Vagina (tissue), 2 donors: ENCODE data around the gene KRTAP1-5. TPM values are rescaled to one million over a fixed set of nuclear protein-coding genes. Genes with fewer than 3 reads are reported as not detected.

Experiments
- DNase-seq, 2 donors: peaks; one replicate each; pipeline ENCODE4 v3.0.0-alpha.2; 2017; ENCODE audit errors: extremely low spot score in 2 of 2
- H3K27ac ChIP-seq: fragments of 200-600 bp; sonication (generic); one replicate; pipeline ENCODE4 v1.5.1; 2019
- H3K27me3 ChIP-seq: fragments of 200-600 bp; sonication (generic); one replicate; pipeline ENCODE4 v1.5.1; 2019
- H3K36me3 ChIP-seq, 2 donors: fragments of 200-600 bp; sonication (generic); one replicate each; pipeline ENCODE4 v1.5.1; 2017 to 2019
- H3K4me1 ChIP-seq: fragments of 200-600 bp; sonication (generic); one replicate; pipeline ENCODE4 v1.5.1; 2019
- H3K4me3 ChIP-seq, 2 donors: fragments of 200-600 bp; sonication (generic); 1 replicate in 1 of 2; 2 replicates in 1 of 2; pipeline ENCODE4 v1.5.1; 2016 to 2019
- H3K9me3 ChIP-seq: fragments of 200-600 bp; sonication (generic); one replicate; pipeline ENCODE4 v1.5.1; 2019
- CTCF ChIP-seq, 3 experiments: fragments of 450-650 bp in 2 of 3; fragments of 200-600 bp in 1 of 3; sonication (generic) in 1 of 3; IDR thresholded peaks; one replicate each; pipeline ENCODE4 v1.5.1; 2017 to 2019; ENCODE audit warnings: antibody characterized with exemption in 3 of 3, mild to moderate bottlenecking in 2 of 3, moderate library complexity in 2 of 3
- POLR2A ChIP-seq, 2 donors: fragments of 450-650 bp; IDR thresholded peaks; one replicate each; pipeline ENCODE4 v1.6.1; 2017; ENCODE audit warnings: antibody characterized with exemption in 2 of 2, mild to moderate bottlenecking in 2 of 2, moderate library complexity in 2 of 2
- POLR2AphosphoS5 ChIP-seq, 2 donors: sonication (generic); formaldehyde crosslinking; IDR thresholded peaks; one replicate each; pipeline ENCODE4 v1.9.0; 2017; ENCODE audit warnings: antibody characterized with exemption in 2 of 2, mild to moderate bottlenecking in 2 of 2, low read depth in 1 of 2; ENCODE audit not compliant: insufficient read depth in 1 of 2
- intact Hi-C: fragments of 100-400 bp; cut with DNase I; formaldehyde crosslinking; loops from one replicate; pipeline ENCODE4 v1.15.1; 2023
- total RNA-seq: library from RNA; depleted of rRNA; stranded (reverse); fragments of >200 nt; gene quantifications from one replicate; pipeline ENCODE4 v1.2.3, GENCODE V29; 2016

Gene KRTAP1-5
- total RNA-seq, 1 donor from 2014 or later: not detected

GRCh38 chr17:41009936-41010335 lies 17.1 kb downstream of the KRTAP1-5 start:
- no peak overlapping the region for H3K4me3 ChIP-seq
- no peaks in the 10 kb centered on the region for H3K9me3 ChIP-seq
- no peaks in the 10 kb centered on the region for H3K36me3 ChIP-seq
- H3K27me3 ChIP-seq: no peaks in the 10 kb centered on the region
- DNase-seq: no peak
- TF ChIP-seq CTCF (IDR thresholded peaks at IDR 0.05) (no peak), POLR2A (IDR thresholded peaks at IDR 0.05) (no peak), POLR2AphosphoS5 (IDR thresholded peaks at IDR 0.05; ENCODE audit: insufficient read depth in 1 of 2, low read depth in 1 of 2) (no peak)
- intact Hi-C loops: no loop called here
- H3K27ac ChIP-seq: peak overlapping the region; percentile 20
- H3K4me1 ChIP-seq: peaks cover 7% of the 10 kb centered on the region

GRCh38 chr17:41009301-41009760 lies 17.7 kb downstream of the KRTAP1-5 start:
- DNase-seq: no peak
- no peaks in the 10 kb centered on the region for H3K9me3 ChIP-seq
- intact Hi-C loops: no loop called here

DNA sequence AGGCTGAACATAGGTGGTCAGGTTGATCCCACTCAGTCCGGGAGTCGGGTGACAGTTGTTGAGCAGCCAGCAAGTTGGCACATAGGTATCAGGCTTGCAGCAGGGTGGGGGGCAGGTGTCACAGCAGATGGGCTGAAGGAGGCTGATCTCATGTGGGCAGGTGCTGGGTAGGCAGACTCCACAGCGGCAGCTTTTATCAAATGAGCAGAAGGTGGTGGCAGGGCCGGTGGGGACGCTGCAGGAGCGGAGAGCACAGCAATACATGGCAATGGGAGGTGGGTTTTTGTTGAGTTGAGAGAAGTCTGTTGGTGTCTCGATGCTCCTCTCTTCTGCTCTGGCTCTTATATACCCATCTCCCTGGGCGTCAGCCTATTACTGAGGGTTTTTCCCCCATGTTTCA lies 18.2 kb downstream of the KRTAP1-5 start, which contains the start of gene KRTAP3-1:
Gene KRTAP3-1, minus strand, starts transcription at position 318 of the 400 bp plus-strand sequence. Its CDS starts 54 bp downstream, at position 264.
- Histone ChIP-seq H3K4me3 (no peak within 1 kb of the TSS), H3K4me1 (peaks cover 6% of the 10 kb centered on the region), H3K27me3 (no peaks in the 10 kb centered on the region), H3K36me3 (no peaks in the 10 kb centered on the region), H3K27ac (peak within 1 kb of the TSS; percentile 20), H3K9me3 (no peaks in the 10 kb centered on the region)
- TF ChIP-seq POLR2AphosphoS5 (IDR thresholded peaks at IDR 0.05; ENCODE audit: insufficient read depth in 1 of 2, low read depth in 1 of 2) (no peak), POLR2A (IDR thresholded peaks at IDR 0.05) (no peak), CTCF (IDR thresholded peaks at IDR 0.05) (no peak)
- no peak for DNase-seq
- intact Hi-C loops: no loop called here

More at GRCh38 chr17:41009301-41009760, 17.7 kb downstream of the KRTAP1-5 start:
- no peaks in the 10 kb centered on the region for H3K27me3 ChIP-seq
- no peaks in the 10 kb centered on the region for H3K36me3 ChIP-seq
- TF ChIP-seq POLR2A (IDR thresholded peaks at IDR 0.05) (no peak), POLR2AphosphoS5 (IDR thresholded peaks at IDR 0.05; ENCODE audit: insufficient read depth in 1 of 2, low read depth in 1 of 2) (no peak), CTCF (IDR thresholded peaks at IDR 0.05) (no peak)
- peak overlapping the region; percentile 20 for H3K27ac ChIP-seq
- no peak overlapping the region for H3K4me3 ChIP-seq
- peaks cover 7% of the 10 kb centered on the region for H3K4me1 ChIP-seq

DNA sequence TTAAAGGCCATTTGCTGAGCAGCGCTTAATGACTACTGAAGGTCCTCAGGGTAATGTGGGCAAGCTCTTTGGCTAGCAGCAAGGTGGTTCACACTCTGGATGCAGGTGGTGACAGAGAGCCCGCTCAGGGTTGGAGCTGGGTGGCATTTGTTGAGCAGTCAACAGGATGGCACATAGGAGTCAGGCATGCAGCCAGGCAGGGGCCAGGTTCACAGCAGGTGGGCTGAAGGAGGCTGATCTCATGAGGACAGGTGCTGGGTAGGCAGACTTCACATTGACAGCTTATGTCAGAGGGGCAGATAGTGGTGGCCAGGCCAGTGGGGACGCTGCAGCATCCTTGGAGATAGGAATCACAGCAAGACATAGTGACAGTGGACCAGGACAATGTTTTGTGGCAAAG lies 22.6 kb downstream of the KRTAP1-5 start:
- no peaks in the 10 kb centered on the region for H3K27me3 ChIP-seq
- no peaks in the 10 kb centered on the region for H3K9me3 ChIP-seq
- DNase-seq: no peak
- H3K4me1 ChIP-seq: no peaks in the 10 kb centered on the region
- intact Hi-C loops: no loop called here
- no peak overlapping the region for H3K4me3 ChIP-seq
- no peak for TF ChIP-seq CTCF (IDR thresholded peaks at IDR 0.05)
- no peak for TF ChIP-seq POLR2A (IDR thresholded peaks at IDR 0.05)
- no peak for TF ChIP-seq POLR2AphosphoS5 (IDR thresholded peaks at IDR 0.05; ENCODE audit: insufficient read depth in 1 of 2, low read depth in 1 of 2)
- H3K27ac ChIP-seq: no peak overlapping the region
- no peaks in the 10 kb centered on the region for H3K36me3 ChIP-seq

- Histone ChIP-seq H3K4me3 (no peak overlapping the region), H3K27ac (no peak overlapping the region), H3K27me3 (no peaks in the 10 kb centered on the region), H3K36me3 (no peaks in the 10 kb centered on the region), H3K9me3 (no peaks in the 10 kb centered on the region), H3K4me1 (no peaks in the 10 kb centered on the region)
- DNase-seq: no peak
- intact Hi-C loops: no loop called here
- TF ChIP-seq CTCF (IDR thresholded peaks at IDR 0.05) (no peak), POLR2AphosphoS5 (IDR thresholded peaks at IDR 0.05; ENCODE audit: insufficient read depth in 1 of 2, low read depth in 1 of 2) (no peak), POLR2A (IDR thresholded peaks at IDR 0.05) (no peak)
Measured at GRCh38 chr17:41003926-41004325, 23.1 kb downstream of the KRTAP1-5 start.
